ENCODE data around the gene CHAC2.

DNA sequence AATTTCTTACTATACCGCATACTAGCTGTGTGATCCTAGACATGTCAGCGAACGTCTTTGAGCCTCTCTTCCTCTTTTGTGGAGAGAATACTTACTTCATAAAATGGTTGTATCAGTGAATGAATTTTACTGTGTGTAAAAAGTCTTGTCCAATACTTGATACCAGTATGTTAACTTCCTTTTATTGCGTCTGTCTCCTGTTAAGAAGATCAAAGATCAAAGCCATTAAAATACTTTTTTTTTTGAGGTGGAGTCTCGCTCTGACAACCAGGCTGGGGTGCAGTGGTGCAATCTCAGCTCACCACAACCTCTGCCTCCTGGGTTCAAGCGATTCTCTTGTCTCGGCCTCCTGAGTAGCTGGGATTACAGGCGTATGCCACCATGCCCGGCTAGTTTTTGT, 52.4 kb downstream of the CHAC2 start:
- TF ChIP-seq CTCF (conservative IDR thresholded peaks at IDR 0.05; ENCODE audit: low read depth, low read length) (no peak), POLR2A (IDR thresholded peaks at IDR 0.05; ENCODE audit: low read depth, low read length) (no peak), USF2 (IDR thresholded peaks at IDR 0.05; ENCODE audit: low read depth, low read length) (no peak)

Measured in IMR-90 (cell line).